Stimulated activated naive B cell treated with anti-CD40 and anti-IgM and Interleukin-4, amounts not matched to agents 10 μg/mL and 1 μg/mL and 100 μg/mL, for 72 hours (primary cell): ENCODE results near the gene POLR2J2.
"Not testable (repeated sequence)": the region's sequence is repeated elsewhere in the genome, so short reads cannot be mapped to it uniquely, and the experiment has no call there.

ENCODE experiments used
- ATAC-seq, 2 donors: fragments of 150-1000 bp; cut with Tn5 transposase; replicated peaks; 2 replicates each; pipeline ENCODE4 v1.10.0; 2021; ENCODE audit warnings: moderate library complexity in 1 of 2
- DNase-seq: peaks from one replicate; pipeline ENCODE4 v3.0.0; 2021
- H3K27ac Mint-ChIP-seq: one replicate; pipeline ENCODE4 v1.8.0; 2022; ENCODE audit warnings: mild to moderate bottlenecking, mixed read lengths
- H3K27me3 Mint-ChIP-seq, 2 donors: one replicate each; pipeline ENCODE4 v1.8.0; 2022; ENCODE audit warnings: mixed read lengths in 2 of 2
- H3K36me3 Mint-ChIP-seq, 2 donors: one replicate each; pipeline ENCODE4 v1.8.0; 2022; ENCODE audit warnings: mixed read lengths in 2 of 2, mild to moderate bottlenecking in 1 of 2
- H3K4me1 Mint-ChIP-seq, 2 donors: one replicate each; pipeline ENCODE4 v1.8.0; 2022; ENCODE audit warnings: mixed read lengths in 2 of 2, mild to moderate bottlenecking in 1 of 2
- H3K4me3 Mint-ChIP-seq, 2 donors: one replicate each; pipeline ENCODE4 v1.8.0; 2022; ENCODE audit warnings: mild to moderate bottlenecking in 2 of 2, mixed read lengths in 2 of 2, moderate library complexity in 1 of 2
- H3K9me3 Mint-ChIP-seq, 2 donors: one replicate each; pipeline ENCODE4 v1.8.0; 2022; ENCODE audit warnings: mixed read lengths in 2 of 2, mild to moderate bottlenecking in 1 of 2

POLR2J2 gene

GRCh38 chr7:102636956-102637355 is 34.5 kb downstream of the POLR2J2 start:
- not testable (repeated sequence) for H3K27me3 Mint-ChIP-seq, ATAC-seq, H3K4me3 Mint-ChIP-seq, H3K36me3 Mint-ChIP-seq, H3K4me1 Mint-ChIP-seq, H3K27ac Mint-ChIP-seq, H3K9me3 Mint-ChIP-seq
- peak; percentile 0 for DNase-seq

DNA sequence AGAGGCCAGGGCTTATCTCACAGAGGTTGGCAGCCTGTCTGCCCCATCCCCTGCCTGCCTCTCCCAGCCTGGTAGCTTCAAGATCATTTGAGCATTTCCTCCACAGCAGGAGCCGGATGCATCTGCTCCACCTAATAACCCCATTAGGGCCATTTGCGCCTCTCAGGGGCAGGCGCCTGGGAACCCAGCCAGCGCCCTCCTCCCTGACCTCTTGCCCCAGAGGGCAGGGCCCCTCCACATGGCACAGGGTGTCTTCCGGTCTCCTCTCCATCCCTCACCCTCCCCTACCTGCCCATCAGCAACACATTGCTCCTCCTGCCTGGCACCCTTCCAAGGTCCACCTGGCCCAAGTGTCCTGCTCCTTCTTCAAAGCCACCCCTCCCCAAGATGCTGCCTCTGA is 36.1 kb downstream of the POLR2J2 start:
- not testable (repeated sequence) for ATAC-seq, H3K27ac Mint-ChIP-seq, H3K4me1 Mint-ChIP-seq, H3K36me3 Mint-ChIP-seq, H3K27me3 Mint-ChIP-seq, H3K9me3 Mint-ChIP-seq, DNase-seq, H3K4me3 Mint-ChIP-seq

DNA sequence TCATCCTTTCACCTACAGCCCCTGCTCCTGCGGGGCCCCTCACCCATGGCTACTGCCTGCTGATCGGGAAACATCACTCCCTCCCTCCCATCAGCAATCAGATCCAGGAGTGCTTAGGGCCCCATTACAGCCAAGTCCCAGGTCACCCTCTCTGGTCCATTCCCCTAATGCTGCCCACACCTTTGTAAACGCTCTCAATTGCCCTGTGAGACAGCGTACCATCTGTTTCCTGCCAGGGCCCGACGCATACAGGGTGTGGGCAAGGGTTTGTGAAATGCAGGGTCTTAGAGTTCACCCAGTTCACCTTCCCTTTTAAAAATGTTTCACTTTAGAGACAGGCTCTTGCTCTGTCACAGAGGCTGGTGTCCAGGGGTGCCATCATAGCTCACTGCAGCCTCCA is 37.2 kb downstream of the POLR2J2 start:
- H3K27ac Mint-ChIP-seq, DNase-seq, H3K36me3 Mint-ChIP-seq, H3K9me3 Mint-ChIP-seq, H3K27me3 Mint-ChIP-seq, ATAC-seq, H3K4me3 Mint-ChIP-seq, H3K4me1 Mint-ChIP-seq: not testable (repeated sequence)

DNA sequence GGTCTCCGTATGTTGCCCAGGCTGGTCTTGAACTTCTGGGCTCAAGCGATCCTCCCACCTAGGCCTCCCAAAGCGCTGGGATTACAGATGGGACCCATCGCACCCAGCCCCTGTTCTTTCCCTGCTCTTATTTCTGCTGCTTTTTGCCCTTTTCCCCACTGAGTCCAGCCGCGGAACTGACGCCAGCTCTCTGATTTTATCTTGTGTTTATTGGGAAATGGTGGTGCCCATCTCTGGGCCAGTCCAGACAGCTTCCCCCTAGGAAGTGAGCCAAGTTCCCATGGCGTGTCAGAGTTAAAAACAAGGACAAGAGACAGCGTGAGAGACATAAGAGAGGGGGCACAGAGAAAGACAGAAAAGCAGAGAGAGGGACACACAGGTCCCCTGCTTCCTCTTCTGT is 40.8 kb downstream of the POLR2J2 start:
- H3K4me3 Mint-ChIP-seq, DNase-seq, H3K36me3 Mint-ChIP-seq, H3K27ac Mint-ChIP-seq, H3K9me3 Mint-ChIP-seq, H3K27me3 Mint-ChIP-seq, H3K4me1 Mint-ChIP-seq, ATAC-seq: not testable (repeated sequence)

GRCh38 chr7:102627271-102627904 is 44.1 kb downstream of the POLR2J2 start:
- not testable (repeated sequence) for ATAC-seq, H3K4me3 Mint-ChIP-seq, H3K27me3 Mint-ChIP-seq, DNase-seq, H3K9me3 Mint-ChIP-seq, H3K36me3 Mint-ChIP-seq, H3K4me1 Mint-ChIP-seq, H3K27ac Mint-ChIP-seq

- not testable (repeated sequence) for DNase-seq, H3K9me3 Mint-ChIP-seq, H3K36me3 Mint-ChIP-seq, H3K4me3 Mint-ChIP-seq, H3K27me3 Mint-ChIP-seq, H3K4me1 Mint-ChIP-seq, H3K27ac Mint-ChIP-seq, ATAC-seq
Measured at GRCh38 chr7:102618122-102618521, 53.3 kb downstream of the POLR2J2 start.

DNA sequence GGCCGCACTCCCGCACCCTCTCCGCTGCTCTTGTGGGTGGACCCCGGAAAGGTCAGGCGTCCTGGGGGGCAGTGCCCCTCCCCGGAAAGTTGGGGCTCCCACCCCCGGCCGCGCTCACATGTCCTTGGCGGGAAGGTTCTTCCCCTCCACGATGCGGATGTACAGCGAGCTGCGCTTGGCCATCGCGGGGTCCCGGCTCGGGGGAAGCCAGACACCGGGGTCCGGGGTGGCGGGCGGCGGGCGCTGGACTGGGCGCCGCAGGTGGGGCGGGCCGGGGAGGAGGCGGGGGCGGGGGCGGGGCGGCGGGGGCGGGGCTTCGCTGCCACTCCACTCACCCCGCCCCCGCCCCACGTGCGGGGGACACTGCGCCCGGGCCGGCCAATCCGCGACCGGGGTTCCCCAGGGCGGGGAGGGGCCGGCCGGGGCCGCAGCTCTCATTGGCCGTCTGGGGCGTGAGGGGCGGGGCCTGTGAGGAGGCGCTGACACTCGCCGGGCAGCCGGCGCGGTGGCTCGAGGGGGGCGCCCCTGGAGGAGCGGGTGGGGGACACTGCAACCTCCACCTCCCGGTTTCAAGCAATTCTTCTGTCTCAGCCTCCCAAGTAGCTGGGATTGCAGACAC is 54.8 kb downstream of the POLR2J2 start, which contains the start of gene RASA4:
TSS of gene RASA4 (minus strand) at position 250 of the 619 bp plus-strand sequence. CDS start at position 183, 67 bp downstream.
- H3K9me3 Mint-ChIP-seq, H3K27me3 Mint-ChIP-seq, H3K4me3 Mint-ChIP-seq, H3K36me3 Mint-ChIP-seq, H3K4me1 Mint-ChIP-seq, H3K27ac Mint-ChIP-seq: not testable (repeated sequence)
- ATAC-seq: peak; percentile 71 to 83
- DNase-seq: peak; percentile 62
